ENCODE measurements around the gene FSHR. TPM values are rescaled to one million over a fixed set of nuclear protein-coding genes. Genes with fewer than 3 reads are reported as not detected.
A peak's percentile ranks its signal among the peaks of the same experiment; 100 is the strongest.

FSHR gene
- polyA plus RNA-seq, 4 donors = not detected

- no peak overlapping the region for H3K27ac ChIP-seq (ENCODE audit: low read depth in 1 of 3, low read length in 2 of 3)
- DNase-seq = no peak
- no peaks in the 10 kb centered on the region for H3K36me3 ChIP-seq (ENCODE audit: control insufficient read depth in 3 of 3, insufficient read depth in 2 of 3, low read depth in 1 of 3, low read length in 3 of 3)
- H3K27me3 ChIP-seq (ENCODE audit: control insufficient read depth in 3 of 3, insufficient read depth in 3 of 3, low read length in 3 of 3) = no peaks in the 10 kb centered on the region
- H3K4me3 ChIP-seq (ENCODE audit: low read depth in 1 of 3, low read length in 3 of 3) = no peak overlapping the region
- H3K4me1 ChIP-seq (ENCODE audit: control insufficient read depth in 3 of 3, insufficient read depth in 2 of 3, low read depth in 1 of 3, low read length in 2 of 3) = no peaks in the 10 kb centered on the region
- peaks cover 0 to 2% of the 10 kb centered on the region in 2 donors for H3K9me3 ChIP-seq (ENCODE audit: control insufficient read depth in 2 of 2, insufficient read depth in 1 of 2, low read depth in 1 of 2, low read length in 1 of 2)
- WGBS, 3 donors = 85 to 92% (median 89%) methylated on average over 18 to 19 of the region's 19 CpGs
- FAIRE-seq = no peak
Measured at GRCh38 chr2:48915884-48916283, 238.4 kb downstream of the FSHR start.

- Histone ChIP-seq H3K9me3 (ENCODE audit: control insufficient read depth in 2 of 2, insufficient read depth in 1 of 2, low read depth in 1 of 2, low read length in 1 of 2) (peaks cover 0 to 2% of the 10 kb centered on the region in 2 donors), H3K4me1 (ENCODE audit: control insufficient read depth in 3 of 3, insufficient read depth in 2 of 3, low read depth in 1 of 3, low read length in 2 of 3) (no peaks in the 10 kb centered on the region), H3K27me3 (ENCODE audit: control insufficient read depth in 3 of 3, insufficient read depth in 3 of 3, low read length in 3 of 3) (no peaks in the 10 kb centered on the region), H3K27ac (ENCODE audit: low read depth in 1 of 3, low read length in 2 of 3) (no peak overlapping the region), H3K4me3 (ENCODE audit: low read depth in 1 of 3, low read length in 3 of 3) (no peak overlapping the region), H3K36me3 (ENCODE audit: control insufficient read depth in 3 of 3, insufficient read depth in 2 of 3, low read depth in 1 of 3, low read length in 3 of 3) (no peaks in the 10 kb centered on the region)
- 73 to 80% (median 73%) methylated on average over 10 of the region's 10 CpGs for WGBS, 3 donors
- DNase-seq (no peak), FAIRE-seq (no peak)
Measured at GRCh38 chr2:48915227-48915626, 239.1 kb downstream of the FSHR start.

GRCh38 chr2:48914477-48915089, 239.7 kb downstream of the FSHR start:
- no peak overlapping the region for H3K4me3 ChIP-seq (ENCODE audit: low read depth in 1 of 3, low read length in 3 of 3)
- H3K27ac ChIP-seq (ENCODE audit: low read depth in 1 of 3, low read length in 2 of 3) = no peak overlapping the region
- peaks cover 0 to 2% of the 10 kb centered on the region in 2 donors for H3K9me3 ChIP-seq (ENCODE audit: control insufficient read depth in 2 of 2, insufficient read depth in 1 of 2, low read depth in 1 of 2, low read length in 1 of 2)
- WGBS, 3 donors = 24 to 64% (median 41%) methylated on average over 1 of the region's 1 CpG
- H3K36me3 ChIP-seq (ENCODE audit: control insufficient read depth in 3 of 3, insufficient read depth in 2 of 3, low read depth in 1 of 3, low read length in 3 of 3) = no peaks in the 10 kb centered on the region
- no peaks in the 10 kb centered on the region for H3K4me1 ChIP-seq (ENCODE audit: control insufficient read depth in 3 of 3, insufficient read depth in 2 of 3, low read depth in 1 of 3, low read length in 2 of 3)
- H3K27me3 ChIP-seq (ENCODE audit: control insufficient read depth in 3 of 3, insufficient read depth in 3 of 3, low read length in 3 of 3) = no peaks in the 10 kb centered on the region
- peak; percentile 44 for FAIRE-seq
- no peak for DNase-seq

All from small intestine (tissue), 7 donors.